T-helper 2 cell treated with Interferon-gamma antibody and Interleukin-4, amounts not matched to agents 100 ng/mL and 5 ng/mL, for 36 hours (primary cell): ENCODE results near the gene MPDU1. TPM values are rescaled to one million over a fixed set of nuclear protein-coding genes. Genes with fewer than 3 reads are reported as not detected.

Experiments
- intact Hi-C: fragments of 100-400 bp; cut with micrococcal nuclease; formaldehyde crosslinking; loops from one replicate; pipeline ENCODE4 v1.15.1; 2023
- total RNA-seq: library from RNA; stranded (reverse); gene quantifications from 2 replicates; pipeline ENCODE4 v1.2.3, GENCODE V29; 2022

Gene MPDU1
- total RNA-seq, 1 donor from 2014 or later, result 79.6 TPM

GRCh38 chr17:7560172-7561027, 23.3 kb upstream of the MPDU1 start:
- intact Hi-C loops, result loop anchor here (1.0 to 2.0 kb wide), 8 partner anchors 12 to 204 kb away; partner anchors contain the start of genes POLR2A and TMEM256

GRCh38 chr17:7561028-7561575, 22.6 kb upstream of the MPDU1 start:
- intact Hi-C loops, result loop anchor here (1.0 to 2.0 kb wide), 8 partner anchors 11 to 205 kb away; partner anchors contain the start of genes POLR2A and TMEM256

- intact Hi-C loops, result loop anchor here (1.0 to 2.0 kb wide), 8 partner anchors 11 to 205 kb away; partner anchors contain the start of genes POLR2A and TMEM256
Measured at GRCh38 chr17:7561589-7562207, 22.0 kb upstream of the MPDU1 start, which contains the start of gene SENP3. TSS of gene SENP3 (plus strand) at chr17:7561919. CDS start at chr17:7563077, 1,158 bp downstream.

- intact Hi-C loops, result no loop called here
Measured at GRCh38 chr17:7562208-7562605, 21.4 kb upstream of the MPDU1 start.

- intact Hi-C loops, result no loop called here
Measured at GRCh38 chr17:7563115-7563869, 20.4 kb upstream of the MPDU1 start.

- intact Hi-C loops, result no loop called here
Measured at GRCh38 chr17:7569571-7569970, 14.1 kb upstream of the MPDU1 start.

- intact Hi-C loops, result loop anchor here (5.0 kb wide), 1 partner anchor 263 kb away; the partner anchor contains the start of gene EIF5A
Measured at GRCh38 chr17:7570351-7570750, 13.3 kb upstream of the MPDU1 start.

GRCh38 chr17:7572338-7572587, 11.4 kb upstream of the MPDU1 start:
- intact Hi-C loops, result loop anchor here (1.0 to 5.0 kb wide), 9 partner anchors 11 to 333 kb away; partner anchors contain the start of genes EIF5A, ELP5, MPDU1 and PHF23

GRCh38 chr17:7572588-7573323, 10.9 kb upstream of the MPDU1 start:
- intact Hi-C loops, result loop anchor here (1.0 to 5.0 kb wide), 10 partner anchors 11 to 334 kb away; partner anchors contain the start of genes EIF5A, ELP5, MPDU1 and PHF23

GRCh38 chr17:7573324-7574080, 10.2 kb upstream of the MPDU1 start:
- intact Hi-C loops, result loop anchor here (1.0 to 5.0 kb wide), 5 partner anchors 89 to 335 kb away; partner anchors contain the start of genes EIF5A, ELP5, PHF23 and POLR2A

- intact Hi-C loops, result loop anchor here (5.0 kb wide), 1 partner anchor 267 kb away; the partner anchor contains the start of gene EIF5A
Measured at GRCh38 chr17:7574176-7574953, 9.3 kb upstream of the MPDU1 start.

GRCh38 chr17:7575481-7575883, 8.2 kb upstream of the MPDU1 start:
- intact Hi-C loops, result no loop called here

- intact Hi-C loops, result no loop called here
Measured at GRCh38 chr17:7575959-7576358, 7.7 kb upstream of the MPDU1 start.

GRCh38 chr17:7576432-7576937, 7.2 kb upstream of the MPDU1 start:
- intact Hi-C loops, result no loop called here

GRCh38 chr17:7577327-7578199, 6.1 kb upstream of the MPDU1 start:
- intact Hi-C loops, result no loop called here

- intact Hi-C loops, result no loop called here
Measured at GRCh38 chr17:7579001-7579833, 4.4 kb upstream of the MPDU1 start, which contains the start of gene CD68. TSS of gene CD68 (plus strand) at chr17:7579638. CDS start at chr17:7579678, 40 bp downstream.
